Neuronal stem cell (in vitro differentiated cells): ENCODE measurements around the gene ESYT2.

ENCODE experiments used
- DNase-seq: peaks from one replicate; pipeline ENCODE4 v3.0.0-alpha.2; 2013; ENCODE audit warnings: low spot score
- H2AFZ ChIP-seq: one replicate; pipeline ENCODE4 v1.6.1; 2013; ENCODE audit warnings: mild to moderate bottlenecking, low read length, inconsistent platforms
- H2AK5ac ChIP-seq: 2 replicates; pipeline ENCODE4 v1.6.1; 2013; ENCODE audit warnings: low read depth, mild to moderate bottlenecking, inconsistent platforms, low read length, moderate library complexity, mixed read lengths
- H2BK120ac ChIP-seq: 2 replicates; pipeline ENCODE4 v1.6.1; 2013; ENCODE audit warnings: low read depth, mild to moderate bottlenecking, inconsistent platforms, low read length, moderate library complexity, mixed read lengths
- H2BK12ac ChIP-seq: one replicate; pipeline ENCODE4 v1.6.1; 2013; ENCODE audit warnings: low read length, inconsistent platforms
- H2BK15ac ChIP-seq: 2 replicates; pipeline ENCODE4 v1.6.1; 2013; ENCODE audit warnings: mild to moderate bottlenecking, low read length, inconsistent platforms, mixed read lengths
- H2BK5ac ChIP-seq: one replicate; pipeline ENCODE4 v1.6.1; 2013; ENCODE audit warnings: inconsistent platforms, mild to moderate bottlenecking, low read length, moderate library complexity
- H3K14ac ChIP-seq: one replicate; pipeline ENCODE4 v1.6.1; 2013; ENCODE audit warnings: low read length, inconsistent platforms
- H3K18ac ChIP-seq: 2 replicates; pipeline ENCODE4 v1.6.1; 2013; ENCODE audit warnings: low read length, inconsistent platforms
- H3K23ac ChIP-seq: 2 replicates; pipeline ENCODE4 v1.6.1; 2013; ENCODE audit warnings: low read depth, mild to moderate bottlenecking, mixed read lengths, low read length, inconsistent platforms; ENCODE audit not compliant: poor library complexity
- H3K27ac ChIP-seq: replicated peaks from 3 replicates; pipeline ENCODE4 v1.5.1; 2013; ENCODE audit warnings: low read length, inconsistent platforms
- H3K27me3 ChIP-seq, 3 experiments: 2 replicates each; pipeline ENCODE4 v1.6.1; 2013; ENCODE audit warnings: low read length in 3 of 3, mild to moderate bottlenecking in 2 of 3, inconsistent platforms in 1 of 3, low read depth in 1 of 3, mixed read lengths in 1 of 3, moderate library complexity in 1 of 3; ENCODE audit not compliant: control insufficient read depth in 3 of 3, insufficient read depth in 3 of 3
- H3K36me3 ChIP-seq, 2 donors: replicated peaks in 1 of 2; 2 replicates each; pipeline ENCODE4 v1.6.1; 2013; ENCODE audit warnings: low read length in 2 of 2; ENCODE audit not compliant: control insufficient read depth in 2 of 2, insufficient read depth in 2 of 2
- H3K4ac ChIP-seq: 2 replicates; pipeline ENCODE4 v1.6.1; 2013; ENCODE audit warnings: inconsistent platforms, mild to moderate bottlenecking, low read length, moderate library complexity
- H3K4me1 ChIP-seq, 2 donors: 1 replicate in 1 of 2; 2 replicates in 1 of 2; pipeline ENCODE4 v1.6.1; 2013; ENCODE audit warnings: low read length in 2 of 2, low read depth in 1 of 2; ENCODE audit not compliant: control insufficient read depth in 2 of 2, insufficient read depth in 1 of 2
- H3K4me2 ChIP-seq: one replicate; pipeline ENCODE4 v1.6.1; 2013; ENCODE audit warnings: mild to moderate bottlenecking, low read length, inconsistent platforms; ENCODE audit not compliant: insufficient read depth, poor library complexity, severe bottlenecking
- H3K4me3 ChIP-seq, 2 donors: 2 replicates each; pipeline ENCODE4 v1.5.1; 2013; ENCODE audit warnings: low read length in 2 of 2, mild to moderate bottlenecking in 2 of 2, inconsistent platforms in 1 of 2, moderate library complexity in 1 of 2
- H3K79me1 ChIP-seq: one replicate; pipeline ENCODE4 v1.6.1; 2013; ENCODE audit warnings: low read depth, mild to moderate bottlenecking, inconsistent platforms, low read length, moderate library complexity
- H3K9ac ChIP-seq: one replicate; pipeline ENCODE4 v1.6.1; 2013; ENCODE audit warnings: mild to moderate bottlenecking, low read depth, low read length, inconsistent platforms; ENCODE audit not compliant: poor library complexity
- H3K9me3 ChIP-seq, 2 donors: replicated peaks in 1 of 2; 2 replicates each; pipeline versions ENCODE3 to v1.6.1; 2013; ENCODE audit warnings: low read length in 2 of 2, mild to moderate bottlenecking in 2 of 2, inconsistent platforms in 1 of 2, low read depth in 1 of 2, mixed read lengths in 1 of 2, moderate library complexity in 1 of 2; ENCODE audit not compliant: control insufficient read depth in 2 of 2, insufficient read depth in 1 of 2
- H4K8ac ChIP-seq: one replicate; pipeline ENCODE4 v1.6.1; 2013; ENCODE audit warnings: low read depth, mild to moderate bottlenecking, inconsistent platforms, low read length, moderate library complexity
- H4K91ac ChIP-seq: one replicate; pipeline ENCODE4 v1.6.1; 2013; ENCODE audit warnings: low read length, low read depth, mild to moderate bottlenecking, inconsistent platforms; ENCODE audit not compliant: poor library complexity
- WGBS, 2 donors: extraction: QIAGEN DNeasy Blood & Tissue Kit; methylation state at CpG; one replicate each; pipeline ENCODE4 v1.1.7; 2013; ENCODE audit warnings: missing lambda C conversion rate in 2 of 2, mixed read lengths in 1 of 2; ENCODE audit not compliant: insufficient read length in 2 of 2, insufficient replicate concordance in 1 of 2; ENCODE audit errors: extremely low coverage in 2 of 2; 5-methylcytosine and 5-hydroxymethylcytosine counted together

The ESYT2 gene

DNA sequence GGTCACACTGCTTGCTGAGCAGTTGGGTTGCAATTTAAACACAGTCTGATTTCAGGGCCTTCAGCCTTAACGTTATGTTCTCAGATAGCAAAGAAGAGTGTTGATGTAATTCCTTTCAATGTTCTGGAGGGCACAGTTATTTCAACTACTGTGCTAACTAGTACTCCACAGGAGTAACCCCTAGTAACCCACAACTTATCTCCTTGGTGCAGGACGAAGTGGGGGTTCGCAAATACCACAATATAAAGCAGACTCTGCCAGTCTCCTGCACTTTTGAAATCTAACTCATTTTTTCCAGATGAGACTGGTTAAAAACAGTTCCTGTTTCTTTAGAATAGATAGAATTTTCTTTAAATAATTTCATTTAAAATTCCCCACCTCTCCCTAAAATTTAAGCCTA, 77.6 kb downstream of the ESYT2 start:
- Histone ChIP-seq H2BK12ac (no peak overlapping the region), H3K23ac (no peak overlapping the region), H3K18ac (no peak overlapping the region), H3K9ac (no peak overlapping the region), H3K4me1 (no peaks in the 10 kb centered on the region), H3K27me3 (peaks cover 0 to 2% (median 0%) of the 10 kb centered on the region in 3 experiments), H2BK5ac (no peak overlapping the region), H2AFZ (no peak overlapping the region), H3K9me3 (no peaks in the 10 kb centered on the region), H3K79me1 (no peaks in the 10 kb centered on the region), H3K4me2 (no peak overlapping the region), H4K91ac (no peak overlapping the region), H3K27ac (no peak overlapping the region), H3K4ac (no peak overlapping the region), H3K36me3 (peaks cover 0 to 31% of the 10 kb centered on the region in 2 donors), H3K4me3 (no peak overlapping the region), H2AK5ac (no peak overlapping the region), H2BK15ac (no peak overlapping the region), H4K8ac (no peak overlapping the region), H2BK120ac (no peak overlapping the region), H3K14ac (no peak overlapping the region)
- no peak for DNase-seq
- no CpG with 5 or more reads among the region's 3 CpGs for WGBS, 2 donors

DNA sequence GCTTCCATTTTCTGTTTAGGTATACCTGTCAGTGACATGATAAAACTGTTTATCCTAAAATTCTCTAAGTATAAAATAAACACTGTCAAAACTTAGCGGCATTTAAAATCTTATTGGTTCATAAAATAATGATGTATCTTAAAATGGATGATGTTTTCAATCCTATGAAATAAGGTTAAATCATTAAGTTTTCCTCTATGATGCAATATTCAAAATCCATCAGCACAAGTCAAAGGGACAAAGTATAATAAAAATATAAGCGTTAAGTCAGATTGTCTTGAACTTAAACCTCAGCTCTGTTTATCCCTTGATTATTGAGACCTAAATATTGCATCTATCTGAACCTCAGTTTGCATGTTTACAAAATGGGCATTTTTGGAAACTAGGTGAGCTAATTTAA, 78.1 kb downstream of the ESYT2 start:
- Histone ChIP-seq H2BK15ac (no peak overlapping the region), H3K79me1 (no peaks in the 10 kb centered on the region), H3K9me3 (no peaks in the 10 kb centered on the region), H3K18ac (no peak overlapping the region), H2BK120ac (no peak overlapping the region), H3K23ac (no peak overlapping the region), H3K36me3 (peaks cover 0 to 29% of the 10 kb centered on the region in 2 donors), H3K4me1 (no peaks in the 10 kb centered on the region), H3K4ac (no peak overlapping the region), H3K27me3 (peaks cover 0 to 2% (median 0%) of the 10 kb centered on the region in 3 experiments), H3K4me2 (no peak overlapping the region), H4K8ac (no peak overlapping the region), H3K4me3 (no peak overlapping the region), H2AFZ (no peak overlapping the region), H3K14ac (no peak overlapping the region), H3K27ac (no peak overlapping the region), H4K91ac (no peak overlapping the region), H2BK5ac (no peak overlapping the region), H3K9ac (no peak overlapping the region), H2AK5ac (no peak overlapping the region), H2BK12ac (no peak overlapping the region)
- WGBS, 2 donors, result no CpG with 5 or more reads among the region's 2 CpGs
- no peak for DNase-seq

DNA sequence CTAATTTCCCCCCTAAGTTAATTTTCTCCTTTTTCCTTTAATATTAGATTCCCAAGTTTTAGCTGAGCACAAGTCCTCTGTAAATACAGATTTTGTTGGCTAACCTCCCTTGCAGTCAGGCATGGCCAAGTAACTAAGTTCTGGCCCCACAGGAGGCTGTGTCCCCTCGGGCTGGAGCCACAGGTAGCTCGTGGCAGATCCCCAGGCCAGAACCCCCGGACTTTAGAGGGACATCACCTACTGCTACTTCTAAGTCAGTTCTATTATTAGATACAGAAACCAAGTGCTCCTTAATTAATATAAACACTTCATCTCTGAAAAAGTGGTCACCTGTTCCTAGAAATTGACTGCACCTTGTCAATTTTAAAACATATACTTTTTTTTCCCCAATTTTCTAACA, 78.6 kb downstream of the ESYT2 start:
- H3K27me3 ChIP-seq, result peaks cover 0 to 2% (median 0%) of the 10 kb centered on the region in 3 experiments
- no peak overlapping the region for H3K9ac ChIP-seq
- no peak overlapping the region for H2BK120ac ChIP-seq
- no peak overlapping the region for H3K4me2 ChIP-seq
- no peak overlapping the region for H2AFZ ChIP-seq
- H3K36me3 ChIP-seq, result peaks cover 0 to 27% of the 10 kb centered on the region in 2 donors
- no peak overlapping the region for H2BK12ac ChIP-seq
- H3K79me1 ChIP-seq, result no peaks in the 10 kb centered on the region
- H3K4ac ChIP-seq, result no peak overlapping the region
- H4K8ac ChIP-seq, result no peak overlapping the region
- H2BK5ac ChIP-seq, result no peak overlapping the region
- H2AK5ac ChIP-seq, result no peak overlapping the region
- WGBS, 2 donors, result no CpG with 5 or more reads among the region's 3 CpGs
- H3K9me3 ChIP-seq, result no peaks in the 10 kb centered on the region
- H3K27ac ChIP-seq, result no peak overlapping the region
- no peak overlapping the region for H3K23ac ChIP-seq
- no peak overlapping the region for H2BK15ac ChIP-seq
- H3K4me3 ChIP-seq, result no peak overlapping the region
- DNase-seq, result no peak
- no peak overlapping the region for H3K14ac ChIP-seq
- H3K4me1 ChIP-seq, result no peaks in the 10 kb centered on the region
- H4K91ac ChIP-seq, result no peak overlapping the region
- H3K18ac ChIP-seq, result no peak overlapping the region

DNA sequence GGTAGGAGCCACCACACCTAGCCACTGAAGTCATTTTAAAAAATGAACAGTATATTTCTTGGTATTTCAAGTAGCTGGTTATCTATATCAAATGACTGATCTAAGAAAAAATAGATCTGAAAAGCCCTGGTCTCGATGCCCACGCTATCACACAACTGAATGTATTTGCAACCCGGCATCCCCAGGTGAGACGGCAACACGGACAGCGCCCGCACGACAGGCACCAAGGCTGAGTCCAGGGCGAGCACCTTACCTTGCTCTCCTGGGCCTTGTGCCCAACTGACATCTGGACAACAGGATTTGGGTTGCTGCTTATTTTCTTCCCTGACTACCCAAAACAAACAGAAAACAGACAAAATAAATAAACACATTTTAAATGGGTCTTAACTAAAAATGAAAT, 79.9 kb downstream of the ESYT2 start:
- Histone ChIP-seq H2AK5ac (no peak overlapping the region), H4K91ac (no peak overlapping the region), H3K27ac (no peak overlapping the region), H3K27me3 (peaks cover 0 to 2% (median 0%) of the 10 kb centered on the region in 3 experiments), H3K4ac (no peak overlapping the region), H3K4me2 (no peak overlapping the region), H3K18ac (no peak overlapping the region), H2BK12ac (no peak overlapping the region), H3K36me3 (peaks cover 1 to 25% of the 10 kb centered on the region in 2 donors), H3K23ac (no peak overlapping the region), H3K9me3 (no peaks in the 10 kb centered on the region), H2BK5ac (no peak overlapping the region), H4K8ac (no peak overlapping the region), H3K9ac (no peak overlapping the region), H3K4me1 (no peaks in the 10 kb centered on the region), H2BK120ac (no peak overlapping the region), H2AFZ (no peak overlapping the region), H3K79me1 (no peaks in the 10 kb centered on the region), H2BK15ac (no peak overlapping the region), H3K14ac (no peak overlapping the region), H3K4me3 (no peak overlapping the region)
- no peak for DNase-seq
- no CpG with 5 or more reads among the region's 9 CpGs for WGBS, 2 donors
